Sigmoid colon (tissue), 3 donors: ENCODE data around the gene POGK.

Experiments
- CTCF ChIP-seq, 4 experiments: fragments of 450-650 bp in 3 of 4; fragments of 200-600 bp in 1 of 4; IDR thresholded peaks; one replicate each; pipeline ENCODE4 v1.5.1; 2016 to 2019; ENCODE audit warnings: antibody characterized with exemption in 4 of 4, mild to moderate bottlenecking in 3 of 4, moderate library complexity in 2 of 4
- POLR2A ChIP-seq, 2 donors: fragments of 450-650 bp; IDR thresholded peaks; one replicate each; pipeline ENCODE4 v1.6.1; 2016; ENCODE audit warnings: antibody characterized with exemption in 2 of 2, mild to moderate bottlenecking in 2 of 2, moderate library complexity in 2 of 2

GRCh38 chr1:166843322-166843721 lies 4.0 kb downstream of the POGK start:
- TF ChIP-seq CTCF (IDR thresholded peaks at IDR 0.05) (no peak), POLR2A (IDR thresholded peaks at IDR 0.05) (no peak)
